K562 (cell line): Measurements from ENCODE around the gene CNTN4. TPM values are rescaled to one million over a fixed set of nuclear protein-coding genes. Genes with fewer than 3 reads are reported as not detected.

Experiments
- ATAC-seq: fragments of 200-7000 bp; cut with Tn5 transposase; 3 replicates; pipeline ENCODE4 v1.9.1; 2020; ENCODE audit warnings: moderate library complexity
- BruUV-seq: library from RNA; stranded (reverse); fragments of 400-500 nt; replicated peaks from 2 replicates; lab custom pipeline; 2021; lab: Mats Ljungman, UMichigan
- CTCF ChIA-PET: fragments of 300-600 bp; formaldehyde crosslinking; extraction: SDS; loops from one replicate; lab custom pipeline; 2021; ENCODE audit warnings: low intra/inter-chr PET ratio; lab: Yijun Ruan, JAX
- POLR2A ChIA-PET: fragments of 300-600, 350-650 bp; sonication (Branson Sonifier 250); formaldehyde crosslinking; extraction: SDS; loops from one replicate; lab custom pipeline; 2021; ENCODE audit warnings: antibody characterized with exemption, inconsistent platforms; lab: Yijun Ruan, JAX
- DNase-seq, 4 experiments: peaks; one replicate each; pipeline versions ENCODE4 v3.0.0 to v3.0.0-alpha.2; 2011 to 2018; ENCODE audit warnings: low spot score in 3 of 4, mixed read lengths in 3 of 4; ENCODE audit errors: extremely low read depth in 1 of 4
- FAIRE-seq: peaks from 2 replicates; lab custom pipeline; 2011; peaks lifted over from hg19 to GRCh38; lab: Jason Lieb, UNC
- H2AFZ ChIP-seq: 2 replicates; pipeline ENCODE4 v1.6.0; 2011; ENCODE audit warnings: low read depth, low read length, control low read depth, inconsistent platforms
- H3K27ac ChIP-seq: fragments of 200-600 bp; 3 replicates; pipeline ENCODE4 v1.8.0; 2011; ENCODE audit warnings: low read depth, mild to moderate bottlenecking, control low read depth, inconsistent platforms, low read length, moderate library complexity, mixed read lengths; ENCODE audit errors: extremely low read depth
- H3K27me3 ChIP-seq, 2 experiments: fragments of 300-600 bp in 1 of 2; 2 replicates in 1 of 2; 3 replicates in 1 of 2; pipeline versions ENCODE4 v1.6.0 to v1.8.0; 2011; ENCODE audit warnings: inconsistent platforms in 2 of 2, low read length in 2 of 2, mild to moderate bottlenecking in 1 of 2, mixed read lengths in 1 of 2, moderate library complexity in 1 of 2; ENCODE audit not compliant: control insufficient read depth in 2 of 2, insufficient read depth in 2 of 2
- H3K36me3 ChIP-seq: fragments of 300-600 bp; 3 replicates; pipeline ENCODE4 v1.8.0; 2011; ENCODE audit warnings: mild to moderate bottlenecking, low read length, inconsistent platforms; ENCODE audit not compliant: control insufficient read depth, insufficient read depth
- H3K4me1 ChIP-seq, 2 experiments: fragments of 200-600 bp in 1 of 2; replicated peaks in 1 of 2; 2 replicates in 1 of 2; 3 replicates in 1 of 2; pipeline versions ENCODE4 v1.5.1 to v1.8.0; 2011; ENCODE audit warnings: inconsistent platforms in 2 of 2, low read length in 2 of 2, mild to moderate bottlenecking in 1 of 2, mixed read lengths in 1 of 2, moderate library complexity in 1 of 2; ENCODE audit not compliant: control insufficient read depth in 2 of 2, insufficient read depth in 2 of 2
- H3K4me2 ChIP-seq: 2 replicates; pipeline ENCODE4 v1.6.1; 2011; ENCODE audit warnings: low read length, control low read depth, inconsistent platforms, mixed read lengths; ENCODE audit not compliant: insufficient read depth
- H3K4me3 ChIP-seq: fragments of 200-600 bp; sonication (generic), shearing (Covaris generic); 2 replicates; pipeline ENCODE4 v1.5.1; 2016; ENCODE audit warnings: control low read depth, inconsistent platforms
- H3K79me2 ChIP-seq: fragments of 200-600 bp; 3 replicates; pipeline ENCODE4 v1.8.0; 2011; ENCODE audit warnings: low read length, inconsistent platforms; ENCODE audit not compliant: control insufficient read depth, insufficient read depth
- H3K9ac ChIP-seq, 2 experiments: 2 replicates each; pipeline versions ENCODE4 v1.6.0 to v1.6.1; 2011; ENCODE audit warnings: low read depth in 2 of 2, low read length in 2 of 2, control low read depth in 1 of 2, inconsistent platforms in 1 of 2, mild to moderate bottlenecking in 1 of 2, mixed read lengths in 1 of 2; ENCODE audit not compliant: insufficient read depth in 1 of 2
- H3K9me1 ChIP-seq: one replicate; pipeline ENCODE4 v1.6.0; 2011; ENCODE audit warnings: inconsistent platforms, mild to moderate bottlenecking, low read length, moderate library complexity; ENCODE audit not compliant: control insufficient read depth, insufficient read depth
- H3K9me3 ChIP-seq: replicated peaks from 2 replicates; pipeline ENCODE4 v1.5.1; 2011; ENCODE audit warnings: low read depth, low read length, inconsistent platforms; ENCODE audit not compliant: control insufficient read depth, insufficient read depth
- H4K20me1 ChIP-seq: replicated peaks from 2 replicates; pipeline ENCODE4 v1.6.1; 2011; ENCODE audit warnings: low read length, inconsistent platforms, mixed read lengths; ENCODE audit not compliant: control insufficient read depth, insufficient read depth
- CHD4 ChIP-seq: fragments of 200-600 bp; sonication (generic); IDR thresholded peaks from 3 replicates; pipeline ENCODE4 v1.6.1; 2012; ENCODE audit warnings: low read depth, mild to moderate bottlenecking, mixed read lengths, low read length, inconsistent platforms; ENCODE audit not compliant: insufficient read depth, insufficient replicate concordance, poor library complexity, severe bottlenecking
- CXXC5 ChIP-seq: fragments of 250-450 bp; sonication (Bioruptor Pico); IDR thresholded peaks from 2 replicates; pipeline ENCODE4 v1.8.0; 2022; ENCODE audit warnings: inconsistent platforms, mild to moderate bottlenecking, moderate library complexity
- DMBX1 ChIP-seq: fragments of 250-450 bp; sonication (Bioruptor Pico); IDR thresholded peaks from 2 replicates; pipeline ENCODE4 v1.8.0; 2022; ENCODE audit warnings: inconsistent platforms, mild to moderate bottlenecking, moderate library complexity, borderline replicate concordance
- EGR1 ChIP-seq: fragments of 450-650 bp; conservative IDR thresholded peaks from 2 replicates; pipeline ENCODE4 v1.6.1; 2017; ENCODE audit warnings: mild to moderate bottlenecking
- GTF2A2 ChIP-seq: IDR thresholded peaks from 2 replicates; pipeline ENCODE4 v1.6.1; 2016; ENCODE audit warnings: mild to moderate bottlenecking, missing genetic modification characterization, missing compliant biosample characterization
- PRMT5 ChIP-seq: sonication (generic); formaldehyde crosslinking; IDR thresholded peaks from 2 replicates; pipeline ENCODE4 v1.5.0; 2020; ENCODE audit warnings: missing genetic modification reagents
- RAD21 ChIP-seq, 2 experiments: fragments of 250-450 bp in 1 of 2; fragments of 450-650 bp in 1 of 2; sonication (Bioruptor Pico) in 1 of 2; formaldehyde crosslinking in 1 of 2; IDR thresholded peaks in 1 of 2; conservative IDR thresholded peaks in 1 of 2; 2 replicates each; pipeline versions ENCODE4 v1.4.0 to v1.8.0; 2020 to 2022; ENCODE audit warnings: mild to moderate bottlenecking in 2 of 2, moderate library complexity in 1 of 2
- RB1 ChIP-seq: fragments of 450-650 bp; IDR thresholded peaks from 2 replicates; pipeline ENCODE4 v1.6.1; 2017; ENCODE audit warnings: low read depth, mild to moderate bottlenecking
- SAP30 ChIP-seq: fragments of 200-600 bp; sonication (generic); IDR thresholded peaks from 2 replicates; pipeline ENCODE4 v1.6.1; 2012; ENCODE audit warnings: borderline replicate concordance, low read depth, mild to moderate bottlenecking, moderate library complexity, low read length, control low read depth, inconsistent platforms; ENCODE audit not compliant: insufficient read depth, poor library complexity, severe bottlenecking
- ZNF12 ChIP-seq: sonication (generic); formaldehyde crosslinking; IDR thresholded peaks from 2 replicates; pipeline ENCODE4 v1.4.0; 2020; ENCODE audit warnings: mild to moderate bottlenecking, missing genetic modification reagents
- ZNF133 ChIP-seq: fragments of 250-450 bp; sonication (Bioruptor Pico); IDR thresholded peaks from 2 replicates; pipeline ENCODE4 v1.4.0; 2020; ENCODE audit warnings: mild to moderate bottlenecking
- ZNF3 ChIP-seq: fragments of 250-450 bp; sonication (Bioruptor Pico); IDR thresholded peaks from 2 replicates; pipeline ENCODE4 v1.5.0; 2021; ENCODE audit warnings: mild to moderate bottlenecking, moderate library complexity
- ZNF354B ChIP-seq: fragments of 250-450 bp; sonication (Bioruptor Pico); IDR thresholded peaks from 2 replicates; pipeline ENCODE4 v1.4.0; 2020
- WGBS: fragments of 100-300 bp; shearing (Covaris generic); methylation state at CpG from one replicate; pipeline ENCODE4 v1.1.6; 2016; ENCODE audit warnings: low coverage, mixed read lengths; ENCODE audit not compliant: insufficient coverage; ENCODE audit errors: missing lambda C conversion rate; 5-methylcytosine and 5-hydroxymethylcytosine counted together
- in situ Hi-C: fragments of 300-500 bp; cut with MboI; formaldehyde crosslinking; loops from 4 replicates; pipeline ENCODE4 v1.15.0; 2018; ENCODE audit warnings: inconsistent platforms, mixed read lengths
- intact Hi-C: fragments of 100-400 bp; cut with micrococcal nuclease; formaldehyde crosslinking; loops from 2 replicates; pipeline ENCODE4 v1.14.2; 2022
- polyA plus RNA-seq, 8 experiments: library from polyadenylated mRNA; depleted of rRNA in 4 of 8; stranded (reverse) in 5 of 8; unstranded in 3 of 8; fragments of >200 nt; fragmentation: Nextera tagmentation in 2 of 8; fragmentation: Illumina TruSeq in 1 of 8; extraction: Ambion mirVana in 2 of 8; extraction: Trizol in 1 of 8; gene quantifications; 2 replicates each; pipeline versions ENCODE4 v1.2.1 to v1.2.3, GENCODE V29; 2011 to 2014; ENCODE audit warnings: inconsistent platforms in 1 of 8, missing spikeins in 1 of 8
- total RNA-seq, 7 experiments: library from RNA; depleted of rRNA in 6 of 7; stranded (reverse); fragments of >200 nt in 6 of 7; fragmentation: Illumina TruSeq in 2 of 7; extraction: Trizol in 2 of 7; gene quantifications; 2 replicates each; pipeline versions ENCODE4 v1.2.1 to v1.2.3, GENCODE V29; 2011 to 2021; ENCODE audit warnings: low replicate concordance in 1 of 7
- TF ChIP-seq, protein P1 (sequence below): sonication (generic); formaldehyde crosslinking; IDR thresholded peaks from 2 replicates; pipeline ENCODE4 v1.8.0; 2022; ENCODE audit warnings: missing genetic modification reagents, mild to moderate bottlenecking, moderate library complexity, borderline replicate concordance
- TF ChIP-seq, protein P2 (sequence below): fragments of 250-450 bp; sonication (Bioruptor Pico); IDR thresholded peaks from 2 replicates; pipeline ENCODE4 v1.8.0; 2022; ENCODE audit warnings: inconsistent platforms, mild to moderate bottlenecking, moderate library complexity, borderline replicate concordance

Gene CNTN4
- total and polyA plus RNA-seq, 9 of the 15 experiments (the other 6 are each of a cell fraction or from before 2014, with no cell fraction given), result not detected

DNA sequence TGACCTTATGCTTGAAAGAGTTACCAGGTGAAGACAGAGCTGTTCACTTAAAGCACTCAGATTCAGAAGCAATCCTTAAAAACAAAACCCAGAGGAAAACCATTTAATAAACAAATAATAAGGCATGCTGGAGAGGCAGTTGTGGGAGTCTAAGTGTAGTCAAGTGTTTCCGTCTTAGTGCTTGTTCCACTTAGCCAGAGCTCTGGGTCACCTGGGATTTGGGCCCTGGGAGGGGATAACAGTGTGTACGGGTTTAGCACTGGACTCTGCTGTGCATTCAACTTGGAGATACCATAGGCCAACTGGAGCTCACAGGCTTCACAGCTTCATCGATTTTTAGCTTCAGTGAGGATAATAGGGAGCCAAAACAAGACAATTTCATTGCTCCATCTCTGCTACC, 444.6 kb downstream of the CNTN4 start:
- Histone ChIP-seq H3K4me3 (no peak overlapping the region), H3K4me2 (no peak overlapping the region), H3K9me1 (no peaks in the 10 kb centered on the region), H3K36me3 (no peaks in the 10 kb centered on the region), H3K9ac (no peak overlapping the region), H3K9me3 (no peaks in the 10 kb centered on the region; the same call in 1 of the 2 replicates), H3K27ac (no peak overlapping the region), H3K79me2 (no peaks in the 10 kb centered on the region), H4K20me1 (no peaks in the 10 kb centered on the region), H2AFZ (no peak overlapping the region), H3K4me1 (no peaks in the 10 kb centered on the region), H3K27me3 (no peaks in the 10 kb centered on the region)
- TF ChIP-seq RB1 (no peak), CHD4 (no peak), ZNF12 (CRISPR knock-in tag) (no peak), PRMT5 (CRISPR knock-in tag) (no peak), RAD21 (CRISPR knock-in tag; conservative IDR thresholded peaks at IDR 0.05 in 1 of 2, IDR thresholded peaks at IDR 0.05 in 1 of 2) (no peak), DMBX1 (no peak), ZNF133 (no peak), GTF2A2 (tag) (no peak), SAP30 (no peak), ZNF3 (CRISPR knock-in tag) (no peak), CXXC5 (CRISPR knock-in tag) (no peak), ZNF354B (no peak), EGR1 (no peak)
- TF ChIP-seq, protein P1, sequence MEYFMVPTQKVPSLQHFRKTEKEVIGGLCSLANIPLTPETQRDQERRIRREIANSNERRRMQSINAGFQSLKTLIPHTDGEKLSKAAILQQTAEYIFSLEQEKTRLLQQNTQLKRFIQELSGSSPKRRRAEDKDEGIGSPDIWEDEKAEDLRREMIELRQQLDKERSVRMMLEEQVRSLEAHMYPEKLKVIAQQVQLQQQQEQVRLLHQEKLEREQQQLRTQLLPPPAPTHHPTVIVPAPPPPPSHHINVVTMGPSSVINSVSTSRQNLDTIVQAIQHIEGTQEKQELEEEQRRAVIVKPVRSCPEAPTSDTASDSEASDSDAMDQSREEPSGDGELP (CRISPR knock-in tag), result no peak
- TF ChIP-seq, protein P2, sequence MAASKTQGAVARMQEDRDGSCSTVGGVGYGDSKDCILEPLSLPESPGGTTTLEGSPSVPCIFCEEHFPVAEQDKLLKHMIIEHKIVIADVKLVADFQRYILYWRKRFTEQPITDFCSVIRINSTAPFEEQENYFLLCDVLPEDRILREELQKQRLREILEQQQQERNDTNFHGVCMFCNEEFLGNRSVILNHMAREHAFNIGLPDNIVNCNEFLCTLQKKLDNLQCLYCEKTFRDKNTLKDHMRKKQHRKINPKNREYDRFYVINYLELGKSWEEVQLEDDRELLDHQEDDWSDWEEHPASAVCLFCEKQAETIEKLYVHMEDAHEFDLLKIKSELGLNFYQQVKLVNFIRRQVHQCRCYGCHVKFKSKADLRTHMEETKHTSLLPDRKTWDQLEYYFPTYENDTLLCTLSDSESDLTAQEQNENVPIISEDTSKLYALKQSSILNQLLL, result no peak
- POLR2A ChIA-PET, result no interaction called here
- intact Hi-C loops (no loop called here), in situ Hi-C loops (no loop called here)
- 0% methylated on average over 3 of the region's 3 CpGs for WGBS
- BruUV-seq, result no TSS peak
- CTCF ChIA-PET, result no interaction called here
- no peak for ATAC-seq
- DNase-seq, result no peak
- no peak for FAIRE-seq
